Right lobe of liver (tissue), 6 donors: ENCODE data around the gene OVCA2. TPM values are rescaled to one million over a fixed set of nuclear protein-coding genes. Genes with fewer than 3 reads are reported as not detected.

Experiments used
- ATAC-seq, 4 donors: fragments of 200-7000 bp; cut with Tn5 transposase; one replicate each; pipeline ENCODE4 v1.9.1; 2020; ENCODE audit warnings: mild to moderate bottlenecking in 4 of 4, moderate library complexity in 4 of 4
- DNase-seq, 3 donors: peaks; one replicate each; pipeline ENCODE4 v3.0.0-alpha.2; 2020
- H3K27ac ChIP-seq, 3 donors: fragments of 200-600 bp; one replicate each; pipeline ENCODE4 v1.8.0; 2022
- H3K27me3 ChIP-seq, 2 donors: fragments of 200-600 bp; one replicate each; pipeline ENCODE4 v1.8.0; 2022
- H3K36me3 ChIP-seq, 4 donors: fragments of 200-600 bp; sonication (generic) in 1 of 4; one replicate each; pipeline versions ENCODE4 v1.5.1 to v1.8.0; 2017 to 2022; ENCODE audit warnings: control low read depth in 1 of 4
- H3K4me1 ChIP-seq, 4 donors: fragments of 200-600 bp; sonication (generic) in 1 of 4; one replicate each; pipeline versions ENCODE4 v1.5.1 to v1.8.0; 2017 to 2022; ENCODE audit warnings: control low read depth in 1 of 4
- H3K4me3 ChIP-seq, 3 donors: fragments of 200-600 bp; one replicate each; pipeline ENCODE4 v1.8.0; 2022
- H3K9me3 ChIP-seq, 4 donors: fragments of 200-600 bp; sonication (generic) in 1 of 4; one replicate each; pipeline versions ENCODE4 v1.5.1 to v1.8.0; 2017 to 2022; ENCODE audit warnings: control low read depth in 1 of 4
- POLR2A ChIP-seq: fragments of 450-650 bp; IDR thresholded peaks from one replicate; pipeline ENCODE4 v1.6.1; 2017; ENCODE audit warnings: antibody characterized with exemption, mild to moderate bottlenecking
- WGBS: methylation state at CpG from one replicate; pipeline ENCODE4 v1.1.6; 2018; ENCODE audit warnings: low coverage, low lambda C conversion rate; ENCODE audit not compliant: insufficient coverage; ENCODE audit errors: missing lambda C conversion rate; 5-methylcytosine and 5-hydroxymethylcytosine counted together
- intact Hi-C, 2 donors: fragments of 100-400 bp; cut with DNase I; formaldehyde crosslinking; loops; one replicate each; pipeline versions ENCODE4 v1.11.2 to v1.14.1; 2022
- total RNA-seq, 6 experiments: library from RNA; depleted of rRNA in 2 of 6; stranded (reverse); fragments of >200 nt in 2 of 6; fragmentation: NEBNext Ultra II Directional in 3 of 6; extraction: Animal tissue kit (Norgen Biotek cat#: 25700) in 3 of 6; gene quantifications; one replicate each; pipeline versions ENCODE4 v1.1.0 to v1.2.4, GENCODE V29; 2016 to 2023
- TF ChIP-seq, protein P1 (sequence below), 4 donors: fragments of 200-600 bp in 3 of 4; fragments of 450-650 bp in 1 of 4; IDR thresholded peaks; one replicate each; pipeline versions ENCODE4 v1.5.1 to v1.8.0; 2016 to 2022; ENCODE audit warnings: antibody characterized with exemption in 4 of 4, mild to moderate bottlenecking in 2 of 4
- donor health status: DM: no; HTN: yes; CAD: no.
- donor health status: DM: no; HTN: no; CAD: no.
- donor health status: DM: no; HTN: no; CAD: no.
- donor health status: DM: no; HTN: yes; CAD: no.
- donor health status: DM: no; HTN: yes; CAD: no.

The OVCA2 gene
- total RNA-seq, 6 experiments from 2014 or later: 10.3 to 36.2 (median 14.8) TPM

DNA sequence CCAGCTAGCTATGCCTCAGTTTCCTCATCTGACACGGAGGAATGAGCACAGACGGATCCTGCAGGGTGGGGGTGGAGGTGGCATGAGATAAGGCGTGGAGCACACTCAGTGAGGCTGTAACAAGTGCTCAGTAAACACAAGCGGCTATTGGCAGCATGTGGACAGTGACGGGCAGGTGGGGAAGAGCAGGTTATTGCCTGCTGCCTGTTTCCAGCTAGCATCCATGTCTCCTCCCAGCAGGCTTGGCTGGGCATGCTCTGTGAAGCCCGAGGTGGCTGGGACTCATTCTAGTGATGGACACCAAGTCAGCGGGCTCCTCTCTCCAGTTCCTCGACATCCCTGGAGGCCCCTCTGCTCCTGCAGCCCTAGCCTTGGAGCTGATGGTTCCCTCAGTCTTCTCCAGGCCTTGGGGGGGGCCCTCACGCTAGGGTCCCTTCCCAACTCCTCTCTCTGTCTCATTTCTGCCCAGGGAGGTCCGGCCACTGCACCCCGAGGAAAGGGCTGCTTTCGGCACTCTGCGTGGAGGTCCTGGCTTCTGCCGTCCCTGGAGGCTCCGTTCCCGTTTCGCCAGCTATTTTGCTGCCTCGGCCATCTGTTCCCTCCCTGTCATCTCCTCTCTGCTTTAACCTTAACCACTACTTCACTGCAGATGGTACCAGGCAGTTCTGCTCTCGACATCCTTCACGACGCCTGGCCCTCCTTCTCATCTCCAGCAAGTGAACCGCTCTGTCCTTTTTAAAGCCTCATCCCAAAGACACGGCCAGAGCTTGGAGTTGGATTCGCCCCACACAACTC lies 22.9 kb upstream of the OVCA2 start:
- Histone ChIP-seq H3K9me3 (no peaks in the 10 kb centered on the region), H3K36me3 (no peaks in the 10 kb centered on the region), H3K27me3 (no peaks in the 10 kb centered on the region), H3K4me1 (peaks cover 0 to 2% (median 1%) of the 10 kb centered on the region in 4 donors), H3K27ac (no peak overlapping the region), H3K4me3 (no peak overlapping the region)
- WGBS: 77% methylated on average over 9 of the region's 24 CpGs
- ATAC-seq: no peak
- no peak for DNase-seq
- intact Hi-C loops: no loop called here
- TF ChIP-seq, protein P1, sequence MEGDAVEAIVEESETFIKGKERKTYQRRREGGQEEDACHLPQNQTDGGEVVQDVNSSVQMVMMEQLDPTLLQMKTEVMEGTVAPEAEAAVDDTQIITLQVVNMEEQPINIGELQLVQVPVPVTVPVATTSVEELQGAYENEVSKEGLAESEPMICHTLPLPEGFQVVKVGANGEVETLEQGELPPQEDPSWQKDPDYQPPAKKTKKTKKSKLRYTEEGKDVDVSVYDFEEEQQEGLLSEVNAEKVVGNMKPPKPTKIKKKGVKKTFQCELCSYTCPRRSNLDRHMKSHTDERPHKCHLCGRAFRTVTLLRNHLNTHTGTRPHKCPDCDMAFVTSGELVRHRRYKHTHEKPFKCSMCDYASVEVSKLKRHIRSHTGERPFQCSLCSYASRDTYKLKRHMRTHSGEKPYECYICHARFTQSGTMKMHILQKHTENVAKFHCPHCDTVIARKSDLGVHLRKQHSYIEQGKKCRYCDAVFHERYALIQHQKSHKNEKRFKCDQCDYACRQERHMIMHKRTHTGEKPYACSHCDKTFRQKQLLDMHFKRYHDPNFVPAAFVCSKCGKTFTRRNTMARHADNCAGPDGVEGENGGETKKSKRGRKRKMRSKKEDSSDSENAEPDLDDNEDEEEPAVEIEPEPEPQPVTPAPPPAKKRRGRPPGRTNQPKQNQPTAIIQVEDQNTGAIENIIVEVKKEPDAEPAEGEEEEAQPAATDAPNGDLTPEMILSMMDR (IDR thresholded peaks at IDR 0.05): no peak
- no peak for TF ChIP-seq POLR2A

DNA sequence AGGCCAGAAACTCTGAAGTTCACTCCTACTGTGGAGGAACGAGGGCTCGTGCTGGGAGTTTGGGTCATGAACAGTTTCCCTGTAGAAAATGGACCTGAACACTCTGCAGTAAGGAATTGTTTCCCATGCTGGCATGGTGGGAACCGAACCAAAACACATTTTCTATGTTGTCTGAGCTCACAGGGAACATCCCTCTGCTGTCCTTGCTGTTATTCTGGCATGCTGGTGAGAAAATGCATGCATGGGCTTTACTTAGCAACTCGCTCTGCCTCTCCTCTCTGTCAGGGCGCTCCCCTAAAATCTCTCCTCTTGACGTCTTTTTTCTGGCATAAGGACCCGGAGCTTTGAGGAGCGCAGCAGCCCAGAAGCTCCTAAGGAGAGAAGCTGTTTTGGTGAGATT lies 22.1 kb upstream of the OVCA2 start:
- H3K27me3 ChIP-seq: no peaks in the 10 kb centered on the region
- no peaks in the 10 kb centered on the region for H3K9me3 ChIP-seq
- 94% methylated on average over 6 of the region's 8 CpGs for WGBS
- H3K36me3 ChIP-seq: no peaks in the 10 kb centered on the region
- no peak for TF ChIP-seq POLR2A
- TF ChIP-seq, protein P1 (IDR thresholded peaks at IDR 0.05): no peak
- intact Hi-C loops: no loop called here
- ATAC-seq: no peak
- peaks cover 0 to 11% (median 3%) of the 10 kb centered on the region in 4 donors for H3K4me1 ChIP-seq
- no peak overlapping the region for H3K27ac ChIP-seq
- no peak overlapping the region for H3K4me3 ChIP-seq
- DNase-seq: no peak

DNA sequence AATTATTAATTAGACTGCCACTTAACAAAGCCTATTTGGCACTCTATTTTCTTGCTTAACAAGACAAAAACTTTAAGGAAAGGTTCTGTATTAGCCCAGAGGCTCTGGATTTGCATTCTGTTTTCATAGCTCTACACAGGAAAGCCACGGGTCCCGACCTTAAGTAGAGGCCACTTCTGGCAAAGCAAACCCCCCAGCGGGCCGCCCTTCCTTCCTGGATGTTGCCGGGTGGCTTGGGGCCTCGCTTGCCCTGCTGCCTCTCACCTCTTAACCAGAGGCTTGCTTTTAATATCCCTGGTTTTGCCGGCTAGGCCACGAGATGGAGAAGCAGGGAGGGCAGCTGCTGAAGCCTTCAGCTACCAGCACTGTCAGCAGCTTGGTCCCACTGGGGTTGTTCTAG lies 21.1 kb upstream of the OVCA2 start:
- intact Hi-C loops: no loop called here
- H3K27ac ChIP-seq: no peak overlapping the region
- no peak overlapping the region for H3K4me3 ChIP-seq
- 43% methylated on average over 4 of the region's 8 CpGs for WGBS
- no peaks in the 10 kb centered on the region for H3K36me3 ChIP-seq
- no peak for TF ChIP-seq POLR2A
- TF ChIP-seq, protein P1 (IDR thresholded peaks at IDR 0.05): no peak
- ATAC-seq (peak in 2 of 4 donors; percentile 7 to 19), DNase-seq (no peak)
- H3K4me1 ChIP-seq: peaks cover 0 to 21% (median 5%) of the 10 kb centered on the region in 4 donors
- H3K27me3 ChIP-seq: no peaks in the 10 kb centered on the region
- H3K9me3 ChIP-seq: no peaks in the 10 kb centered on the region

DNA sequence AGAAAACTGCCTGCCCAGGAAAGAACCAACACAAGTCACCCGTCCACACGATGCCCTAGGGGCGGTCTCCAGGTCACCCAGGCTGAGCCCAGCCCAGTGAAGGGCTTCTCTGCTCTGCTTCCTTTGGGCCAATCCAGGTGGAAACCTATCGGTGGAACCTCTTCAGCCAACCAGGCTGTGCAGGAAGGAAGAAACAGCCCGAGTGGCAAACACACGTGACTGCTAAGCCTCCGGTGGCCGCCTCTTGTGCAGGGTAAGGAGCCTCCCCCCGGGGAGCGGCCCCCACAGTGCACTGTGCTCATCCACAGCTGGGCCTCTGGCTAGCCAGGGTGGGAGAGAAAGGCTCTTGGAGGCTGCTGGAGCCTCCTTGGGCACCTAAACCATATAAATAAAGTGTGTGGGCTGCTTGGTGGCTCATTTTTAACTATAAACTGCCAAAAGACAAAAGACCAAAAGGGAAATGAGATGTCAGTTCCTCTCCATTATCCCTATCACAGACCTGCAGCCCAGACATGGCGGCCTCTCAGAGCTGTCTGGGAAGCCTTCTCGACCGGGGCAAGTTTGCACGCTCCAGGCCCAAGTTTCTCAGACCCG lies 19.1 kb upstream of the OVCA2 start:
- 100% methylated on average over 1 of the region's 15 CpGs for WGBS
- intact Hi-C loops: no loop called here

More for the DNA sequence above, 19.1 kb upstream of the OVCA2 start:
- no peaks in the 10 kb centered on the region for H3K36me3 ChIP-seq
- no peak overlapping the region for H3K4me3 ChIP-seq
- TF ChIP-seq POLR2A: no peak
- TF ChIP-seq, protein P1 (IDR thresholded peaks at IDR 0.05): no peak
- H3K27me3 ChIP-seq: no peaks in the 10 kb centered on the region
- DNase-seq (no peak), ATAC-seq (no peak)
- H3K4me1 ChIP-seq: peaks cover 0 to 23% (median 7%) of the 10 kb centered on the region in 4 donors
- H3K9me3 ChIP-seq: no peaks in the 10 kb centered on the region
- no peak overlapping the region for H3K27ac ChIP-seq
